ENCODE data around the gene PTCD2.

PTCD2 gene

DNA sequence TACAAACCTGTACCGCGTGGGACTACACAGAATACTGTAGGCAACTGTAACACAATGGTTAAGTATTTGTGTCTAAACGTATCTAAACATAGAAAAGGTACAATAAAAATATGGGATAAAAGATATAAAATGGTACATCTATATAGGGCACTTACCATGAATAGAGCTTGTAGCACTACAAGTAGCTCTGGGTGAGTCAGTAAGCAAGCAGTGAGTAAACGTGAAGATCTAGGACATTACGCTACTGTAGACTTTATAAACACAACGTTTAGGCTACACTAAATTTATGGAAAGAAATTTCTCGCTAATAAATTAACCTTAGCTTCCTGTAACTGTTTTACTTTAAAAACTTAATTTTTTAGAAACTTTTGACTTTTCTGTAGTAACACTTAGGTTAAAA lies 46.6 kb upstream of the PTCD2 start:
- TF ChIP-seq, protein P1, sequence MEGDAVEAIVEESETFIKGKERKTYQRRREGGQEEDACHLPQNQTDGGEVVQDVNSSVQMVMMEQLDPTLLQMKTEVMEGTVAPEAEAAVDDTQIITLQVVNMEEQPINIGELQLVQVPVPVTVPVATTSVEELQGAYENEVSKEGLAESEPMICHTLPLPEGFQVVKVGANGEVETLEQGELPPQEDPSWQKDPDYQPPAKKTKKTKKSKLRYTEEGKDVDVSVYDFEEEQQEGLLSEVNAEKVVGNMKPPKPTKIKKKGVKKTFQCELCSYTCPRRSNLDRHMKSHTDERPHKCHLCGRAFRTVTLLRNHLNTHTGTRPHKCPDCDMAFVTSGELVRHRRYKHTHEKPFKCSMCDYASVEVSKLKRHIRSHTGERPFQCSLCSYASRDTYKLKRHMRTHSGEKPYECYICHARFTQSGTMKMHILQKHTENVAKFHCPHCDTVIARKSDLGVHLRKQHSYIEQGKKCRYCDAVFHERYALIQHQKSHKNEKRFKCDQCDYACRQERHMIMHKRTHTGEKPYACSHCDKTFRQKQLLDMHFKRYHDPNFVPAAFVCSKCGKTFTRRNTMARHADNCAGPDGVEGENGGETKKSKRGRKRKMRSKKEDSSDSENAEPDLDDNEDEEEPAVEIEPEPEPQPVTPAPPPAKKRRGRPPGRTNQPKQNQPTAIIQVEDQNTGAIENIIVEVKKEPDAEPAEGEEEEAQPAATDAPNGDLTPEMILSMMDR (conservative IDR thresholded peaks at IDR 0.05; ENCODE audit: low read length), result no peak
- TF ChIP-seq EZH2phosphoT487 (IDR thresholded peaks at IDR 0.05; ENCODE audit: borderline replicate concordance), result no peak
- no peak overlapping the region for H2AFZ ChIP-seq (ENCODE audit: low read length)
- H3K9me3 ChIP-seq (ENCODE audit: insufficient read depth, low read depth, low read length), result no peaks in the 10 kb centered on the region
- H3K4me2 ChIP-seq (ENCODE audit: low read depth, low read length, poor library complexity, severe bottlenecking), result no peak overlapping the region
- no peak overlapping the region for H3K9ac ChIP-seq (ENCODE audit: low read depth, low read length, poor library complexity, severe bottlenecking)
- no peaks in the 10 kb centered on the region for H4K20me1 ChIP-seq (ENCODE audit: insufficient read depth, low read length, poor library complexity, severe bottlenecking)
- peaks cover 16% of the 10 kb centered on the region; the same call in 1 of the 2 replicates for H3K79me2 ChIP-seq (ENCODE audit: insufficient read depth, low read length)
- H3K4me1 ChIP-seq (ENCODE audit: insufficient read depth, low read length, poor library complexity, severe bottlenecking), result peaks cover 4% of the 10 kb centered on the region
- no peaks in the 10 kb centered on the region for H3K9me2 ChIP-seq (replicated peaks; ENCODE audit: low read depth, low read length)
- H3K27me3 ChIP-seq (ENCODE audit: insufficient read depth, low read length, poor library complexity, severe bottlenecking), result no peaks in the 10 kb centered on the region
- H3F3A ChIP-seq (ENCODE audit: low read depth), result no peaks in the 10 kb centered on the region
- H3K4me3 ChIP-seq (ENCODE audit: low read length, poor library complexity, severe bottlenecking), result no peak overlapping the region
- peaks cover 4% of the 10 kb centered on the region; the same call in 1 of the 2 replicates for H3K36me3 ChIP-seq (ENCODE audit: insufficient read depth, low read length)

DNA sequence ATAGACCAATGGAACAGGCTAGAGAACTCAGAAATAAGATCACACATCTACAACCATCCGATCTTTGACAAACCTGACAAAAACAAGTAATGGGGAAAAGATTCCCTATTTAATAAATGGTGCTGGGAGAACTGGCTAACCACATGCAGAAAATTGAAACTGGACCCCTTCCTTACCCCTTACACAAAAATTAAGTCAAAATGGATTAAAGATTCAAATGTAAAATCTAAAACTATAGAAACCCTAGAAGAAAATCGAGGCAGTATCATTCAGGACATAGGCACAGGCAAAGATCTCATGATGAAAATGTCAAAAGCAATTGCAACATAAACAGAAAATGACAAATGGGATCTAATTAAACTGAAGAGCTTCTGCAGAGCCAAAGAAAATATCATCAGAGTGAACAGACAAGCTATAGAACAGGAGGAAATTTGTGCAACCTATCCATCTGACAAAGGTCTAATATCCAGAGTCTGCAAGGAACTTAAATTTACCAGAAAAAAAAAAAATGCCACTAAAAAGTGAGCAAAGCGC lies 43.9 kb upstream of the PTCD2 start:
- H3K9me3 ChIP-seq (ENCODE audit: insufficient read depth, low read depth, low read length), result no peaks in the 10 kb centered on the region
- H3K36me3 ChIP-seq (ENCODE audit: insufficient read depth, low read length), result peaks cover 4% of the 10 kb centered on the region; the same call in 1 of the 2 replicates

DNA sequence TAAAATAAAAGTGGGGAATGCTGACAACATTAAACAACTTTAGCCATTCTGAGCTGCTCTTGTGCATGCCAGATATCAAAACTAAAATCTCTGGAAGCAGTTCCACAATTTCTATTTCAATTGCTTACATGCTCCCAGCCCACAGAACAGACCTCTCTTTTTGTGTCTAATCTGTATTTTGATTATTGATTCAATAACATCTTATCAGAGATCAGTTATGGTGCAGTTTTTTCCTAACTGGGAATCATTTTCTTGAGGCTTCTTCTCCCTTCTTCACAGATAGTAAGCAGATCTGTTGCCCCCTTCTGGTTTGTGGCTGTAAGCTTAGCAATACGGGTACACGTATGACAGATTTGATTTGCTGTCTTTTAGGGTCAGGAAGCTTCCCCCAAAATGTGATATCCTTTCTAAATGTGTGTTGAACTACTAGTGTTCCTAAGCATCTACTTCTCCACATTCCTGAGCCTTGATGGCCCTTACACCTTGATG lies 39.5 kb upstream of the PTCD2 start:
- Histone ChIP-seq H3K4me1 (ENCODE audit: insufficient read depth, low read length, poor library complexity, severe bottlenecking) (peaks cover 15% of the 10 kb centered on the region), H3K4me2 (ENCODE audit: low read depth, low read length, poor library complexity, severe bottlenecking) (no peak overlapping the region), H3K27me3 (ENCODE audit: insufficient read depth, low read length, poor library complexity, severe bottlenecking) (no peaks in the 10 kb centered on the region), H3K79me2 (ENCODE audit: insufficient read depth, low read length) (peaks cover 3% of the 10 kb centered on the region; the same call in 1 of the 2 replicates), H3K4me3 (ENCODE audit: low read length, poor library complexity, severe bottlenecking) (no peak overlapping the region), H4K20me1 (ENCODE audit: insufficient read depth, low read length, poor library complexity, severe bottlenecking) (no peaks in the 10 kb centered on the region), H2AFZ (ENCODE audit: low read length) (no peak overlapping the region), H3F3A (ENCODE audit: low read depth) (no peaks in the 10 kb centered on the region), H3K9ac (ENCODE audit: low read depth, low read length, poor library complexity, severe bottlenecking) (no peak overlapping the region), H3K36me3 (ENCODE audit: insufficient read depth, low read length) (peaks cover 15% of the 10 kb centered on the region; the same call in 1 of the 2 replicates), H3K9me3 (ENCODE audit: insufficient read depth, low read depth, low read length) (no peaks in the 10 kb centered on the region), H3K9me2 (replicated peaks; ENCODE audit: low read depth, low read length) (no peaks in the 10 kb centered on the region)
- TF ChIP-seq, protein P1 (conservative IDR thresholded peaks at IDR 0.05; ENCODE audit: low read length), result peak; percentile 67
- TF ChIP-seq EZH2phosphoT487 (IDR thresholded peaks at IDR 0.05; ENCODE audit: borderline replicate concordance), result no peak

More for the DNA sequence above, 43.9 kb upstream of the PTCD2 start:
- no peak overlapping the region for H3K9ac ChIP-seq (ENCODE audit: low read depth, low read length, poor library complexity, severe bottlenecking)
- H3K9me2 ChIP-seq (replicated peaks; ENCODE audit: low read depth, low read length), result no peaks in the 10 kb centered on the region
- H3K4me1 ChIP-seq (ENCODE audit: insufficient read depth, low read length, poor library complexity, severe bottlenecking), result peaks cover 12% of the 10 kb centered on the region
- no peak overlapping the region for H2AFZ ChIP-seq (ENCODE audit: low read length)
- no peak overlapping the region for H3K4me2 ChIP-seq (ENCODE audit: low read depth, low read length, poor library complexity, severe bottlenecking)
- TF ChIP-seq, protein P1 (conservative IDR thresholded peaks at IDR 0.05; ENCODE audit: low read length), result no peak
- TF ChIP-seq EZH2phosphoT487 (IDR thresholded peaks at IDR 0.05; ENCODE audit: borderline replicate concordance), result no peak
- H3K4me3 ChIP-seq (ENCODE audit: low read length, poor library complexity, severe bottlenecking), result no peak overlapping the region
- no peaks in the 10 kb centered on the region for H4K20me1 ChIP-seq (ENCODE audit: insufficient read depth, low read length, poor library complexity, severe bottlenecking)
- no peaks in the 10 kb centered on the region for H3F3A ChIP-seq (ENCODE audit: low read depth)
- H3K27me3 ChIP-seq (ENCODE audit: insufficient read depth, low read length, poor library complexity, severe bottlenecking), result no peaks in the 10 kb centered on the region
- peaks cover 16% of the 10 kb centered on the region; the same call in 1 of the 2 replicates for H3K79me2 ChIP-seq (ENCODE audit: insufficient read depth, low read length)
